ENCODE measurements around the gene KARS1.
"Not testable (repeated sequence)": the region's sequence is repeated elsewhere in the genome, so short reads cannot be mapped to it uniquely, and the experiment has no call there.

KARS1 gene

DNA sequence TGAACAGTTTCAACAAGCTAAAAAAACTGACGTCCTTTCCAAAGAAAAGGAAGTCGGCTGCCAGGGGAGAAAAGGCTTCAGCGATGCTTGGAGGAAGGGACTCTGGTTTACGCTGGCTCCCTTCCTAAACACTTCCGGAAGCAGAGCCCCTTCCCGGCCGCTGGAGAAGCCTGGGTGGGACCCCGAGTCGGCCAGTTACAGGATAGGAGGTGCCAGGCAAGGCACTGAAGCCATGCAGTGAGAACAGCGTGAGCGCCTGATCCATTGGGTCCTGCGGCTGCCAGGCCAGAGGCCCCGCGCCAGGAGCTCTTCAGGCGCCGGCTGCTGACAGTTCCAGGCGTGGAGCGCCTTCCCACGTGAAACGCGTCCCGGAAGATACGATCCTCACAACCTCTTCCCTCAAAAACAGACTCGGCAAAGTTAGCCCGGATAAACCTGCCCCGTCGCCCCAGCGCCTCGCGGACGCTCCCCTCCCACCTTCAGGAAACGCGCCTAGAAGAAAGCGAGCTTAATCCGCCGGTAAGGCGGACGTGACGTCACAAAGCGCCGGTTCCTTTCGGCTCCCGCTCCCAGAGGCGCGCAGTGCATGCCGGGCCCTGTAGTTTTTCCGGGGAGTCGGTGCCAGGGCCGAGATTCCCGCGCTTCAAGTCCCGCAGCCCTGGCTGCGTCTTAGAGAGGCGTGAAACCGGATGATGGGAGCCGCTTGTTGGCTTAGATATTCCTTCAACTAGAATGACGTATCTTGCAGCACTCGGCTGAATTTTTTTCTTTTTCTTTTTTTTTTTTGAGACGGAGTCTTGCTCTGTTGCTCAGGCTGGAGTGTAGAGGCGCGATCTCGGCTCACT lies 24.5 kb downstream of the KARS1 start, which contains the start of gene ADAT1:
Gene ADAT1 (minus strand): TSS at position 521 of the 845 bp plus-strand sequence. CDS start 2,482 bp downstream, outside the sequence.
- peak; percentile 96 to 97 for ATAC-seq

- no peak for ATAC-seq
These were observed 26.3 kb downstream of the KARS1 start for GRCh38 chr16:75621170-75621477.

- ATAC-seq, result no peak
These were observed 26.9 kb downstream of the KARS1 start for GRCh38 chr16:75620326-75621169.

- no peak for ATAC-seq
These were observed 28.7 kb downstream of the KARS1 start for GRCh38 chr16:75618780-75619179.

DNA sequence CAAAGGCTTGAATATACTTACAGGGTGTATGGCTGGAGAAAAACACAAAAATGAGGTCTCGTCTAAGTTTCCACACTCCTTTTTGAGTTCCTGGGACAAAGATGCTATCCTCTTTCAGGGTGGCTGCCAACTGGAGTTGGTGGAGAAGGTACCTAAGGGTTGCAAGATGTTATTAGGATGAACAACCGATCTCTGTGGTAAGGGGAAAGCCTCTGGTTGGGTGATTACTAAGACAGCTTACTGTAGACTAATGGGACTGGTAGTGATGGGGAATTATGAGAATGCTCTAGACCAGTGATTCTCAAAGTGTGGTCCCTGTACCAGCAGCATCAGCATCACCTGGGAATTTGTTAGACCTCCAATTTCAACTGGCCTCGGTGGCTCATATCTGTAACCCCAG lies 30.3 kb downstream of the KARS1 start:
- no peak for ATAC-seq

GRCh38 chr16:75616521-75617010 lies 30.9 kb downstream of the KARS1 start:
- ATAC-seq, result peak; percentile 88 to 91

GRCh38 chr16:75615619-75616018 lies 31.8 kb downstream of the KARS1 start:
- ATAC-seq, result no peak

DNA sequence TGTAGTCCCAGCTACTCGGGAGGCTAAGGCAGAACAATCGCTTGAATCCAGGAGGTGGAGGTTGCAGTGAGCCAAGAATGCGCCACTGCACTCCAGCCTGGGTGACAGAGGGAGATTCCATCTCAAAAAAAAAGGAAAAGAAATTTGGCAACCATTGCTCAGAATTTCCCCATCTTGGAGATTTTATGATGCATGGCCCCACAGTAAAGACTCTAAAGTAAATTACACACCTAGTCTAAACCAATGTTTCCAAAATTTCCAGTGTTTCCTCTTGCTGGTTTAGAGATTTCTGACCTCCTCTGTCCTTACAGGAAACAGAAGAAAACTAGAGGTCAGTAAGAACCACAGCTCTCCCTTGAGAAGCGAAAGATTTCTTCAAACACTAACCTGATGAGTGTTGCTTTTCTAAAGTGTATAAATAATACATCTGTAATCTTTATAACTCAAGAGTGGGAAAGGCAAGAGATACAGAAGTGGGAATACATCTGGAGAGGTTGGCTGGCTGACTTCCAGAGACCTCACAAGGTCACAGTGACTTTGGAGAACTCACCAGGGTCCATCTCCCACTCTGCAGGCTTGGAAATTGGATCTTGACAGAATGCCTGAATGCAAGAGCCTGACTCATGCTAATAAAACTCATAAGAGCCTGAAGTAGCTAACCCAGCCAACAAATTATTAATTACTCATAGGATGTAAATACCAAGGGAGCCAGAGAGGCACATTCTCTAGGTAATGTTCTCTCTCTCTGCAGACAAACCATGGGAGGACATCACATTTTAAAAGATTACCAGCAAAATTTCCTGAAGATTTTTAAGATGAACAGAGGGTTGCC lies 33.2 kb downstream of the KARS1 start:
- no peak for ATAC-seq

- ATAC-seq, result no peak
These were observed 41.0 kb downstream of the KARS1 start for GRCh38 chr16:75606507-75606906.

GRCh38 chr16:75603241-75603640 lies 44.2 kb downstream of the KARS1 start:
- no peak for ATAC-seq

DNA sequence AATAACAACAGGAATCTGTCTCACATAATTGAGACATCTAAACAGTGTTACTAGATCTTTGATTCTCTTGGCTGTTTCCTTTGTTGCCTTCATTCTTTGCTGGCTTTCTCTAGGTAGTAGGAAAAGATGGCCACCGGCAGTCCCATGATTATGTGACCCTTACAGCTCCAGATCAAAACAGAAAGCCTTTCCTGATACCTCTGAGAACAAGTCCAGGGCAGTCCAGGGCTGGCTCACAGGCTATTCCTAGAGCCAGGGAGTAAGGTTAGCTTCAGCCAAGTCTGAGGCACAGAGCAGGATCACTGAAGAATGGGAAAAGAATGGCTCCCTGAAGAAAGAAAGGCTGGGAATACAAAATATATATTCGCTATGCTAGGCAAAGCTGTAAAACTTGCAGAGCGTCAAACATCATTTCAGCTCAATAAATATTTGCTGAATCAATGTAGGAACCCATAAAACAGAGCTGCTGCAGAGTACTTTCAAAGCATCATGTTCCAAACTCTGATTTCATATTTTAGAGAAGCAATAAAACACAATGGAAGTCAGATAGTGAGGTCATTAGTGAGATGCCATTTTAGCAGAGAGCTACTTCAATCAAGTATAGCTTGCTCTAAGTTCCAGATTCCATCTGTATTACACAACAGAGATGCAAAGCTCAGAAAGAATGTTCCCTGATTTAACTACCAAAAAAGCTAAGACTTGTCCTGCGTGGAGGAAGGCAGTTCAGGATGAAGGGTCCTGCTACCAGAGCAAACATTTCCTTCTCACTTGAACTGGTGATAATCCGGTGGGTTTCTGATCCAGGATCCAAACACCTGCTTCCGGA lies 47.8 kb downstream of the KARS1 start:
- no peak for ATAC-seq

- ATAC-seq, result peak; percentile 68 to 83
These were observed 53.3 kb downstream of the KARS1 start for GRCh38 chr16:75593825-75594820.

DNA sequence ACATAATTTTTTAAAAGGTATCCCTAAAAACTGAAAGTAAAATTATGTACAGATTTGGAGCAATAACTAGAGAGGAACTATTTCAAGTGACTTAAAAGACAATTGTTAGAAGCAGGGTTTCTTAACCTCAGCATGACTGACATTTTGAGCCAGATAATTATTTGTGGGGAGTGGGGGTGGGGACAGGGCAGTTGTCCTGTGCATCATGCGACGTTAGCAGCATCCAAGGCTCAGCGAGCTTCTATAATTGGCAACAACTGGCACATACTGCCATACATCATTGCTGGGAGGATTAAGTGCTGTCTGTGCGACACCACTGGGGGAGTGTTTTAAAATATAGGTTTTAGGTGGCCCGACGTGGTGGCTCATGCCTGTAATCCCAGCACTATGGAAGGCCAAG lies 54.2 kb downstream of the KARS1 start:
- ATAC-seq, result no peak

DNA sequence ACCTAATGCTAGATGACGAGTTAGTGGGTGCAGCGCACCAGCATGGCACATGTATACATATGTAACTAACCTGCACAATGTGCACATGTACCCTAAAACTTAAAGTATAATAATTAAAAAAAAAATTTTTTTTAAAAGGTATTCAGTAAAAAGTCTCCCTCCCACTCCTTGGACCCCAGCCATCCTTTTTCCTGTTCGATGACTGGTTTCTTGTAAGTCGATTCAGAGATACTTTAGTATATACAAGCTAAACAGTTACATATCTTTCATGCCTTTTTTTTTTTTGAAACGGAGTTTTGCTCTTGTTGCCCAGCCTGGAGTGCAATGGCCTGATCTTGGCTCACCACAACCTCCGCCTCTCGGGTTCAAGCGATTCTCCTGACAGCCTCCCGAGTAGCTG lies 55.5 kb downstream of the KARS1 start:
- not testable (repeated sequence) for ATAC-seq

GRCh38 chr16:75590920-75591843 lies 56.3 kb downstream of the KARS1 start:
- no peak for ATAC-seq

- no peak for ATAC-seq
These were observed 58.2 kb downstream of the KARS1 start for GRCh38 chr16:75589306-75589705.

- ATAC-seq, result no peak
These were observed 58.7 kb downstream of the KARS1 start for GRCh38 chr16:75588716-75589115.

DNA sequence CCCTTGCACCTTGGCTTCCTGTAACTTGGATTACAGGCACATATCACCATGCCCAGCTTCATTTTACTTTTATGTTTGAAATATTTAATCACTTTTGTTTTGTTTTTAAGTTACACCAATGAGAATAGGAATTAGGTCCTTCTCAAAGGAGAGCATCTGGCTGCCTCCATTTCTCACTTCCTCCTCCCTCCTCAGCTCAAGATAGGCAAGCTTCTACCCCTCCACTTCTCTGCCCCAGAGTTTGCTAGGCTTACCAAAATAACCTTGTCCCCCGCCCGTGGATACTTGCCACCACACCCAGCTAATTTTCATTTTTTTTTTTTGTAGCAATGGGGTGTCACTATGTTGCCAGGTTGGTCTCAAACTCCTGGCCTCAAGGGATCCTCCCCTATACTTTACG lies 63.4 kb downstream of the KARS1 start:
- ATAC-seq, result no peak

- no peak for ATAC-seq
These were observed 68.1 kb downstream of the KARS1 start for GRCh38 chr16:75579281-75579834.
